Body of pancreas (tissue), 4 donors: ENCODE measurements around the gene PHF5A.

Source experiments
- CTCF ChIP-seq, 7 experiments: fragments of 450-650 bp in 4 of 7; fragments of 200-600 bp in 3 of 7; sonication (generic) in 3 of 7; IDR thresholded peaks; one replicate each; pipeline ENCODE4 v1.5.1; 2016 to 2019; ENCODE audit warnings: antibody characterized with exemption in 7 of 7
- POLR2A ChIP-seq, 3 donors: fragments of 450-650 bp; IDR thresholded peaks; one replicate each; pipeline ENCODE4 v1.6.1; 2016; ENCODE audit warnings: antibody characterized with exemption in 3 of 3, mild to moderate bottlenecking in 2 of 3

- no peak for TF ChIP-seq CTCF (IDR thresholded peaks at IDR 0.05)
- TF ChIP-seq POLR2A (IDR thresholded peaks at IDR 0.05), result no peak
Observed at GRCh38 chr22:41518048-41518347, 49.5 kb upstream of the PHF5A start.
